HG03571 (cell line): ENCODE results near the gene CERT1.
"Not testable (repeated sequence)": the region's sequence is repeated elsewhere in the genome, so short reads cannot be mapped to it uniquely, and the experiment has no call there.

Source experiments
- ATAC-seq: cut with Tn5 transposase; IDR thresholded peaks from one replicate; pipeline ENCODE4 v1.9.1; 2021; ENCODE audit not compliant: unreplicated experiment

Gene CERT1

GRCh38 chr5:75356719-75357118 is 154.7 kb downstream of the CERT1 start:
- ATAC-seq = no peak

- ATAC-seq = no peak
These were observed 156.2 kb downstream of the CERT1 start for GRCh38 chr5:75355236-75355635.

- no peak for ATAC-seq
These were observed 160.1 kb downstream of the CERT1 start for GRCh38 chr5:75351139-75351926.

- ATAC-seq = no peak
These were observed 161.8 kb downstream of the CERT1 start for GRCh38 chr5:75349663-75350062.

GRCh38 chr5:75348241-75348640 is 163.2 kb downstream of the CERT1 start:
- no peak for ATAC-seq

GRCh38 chr5:75342836-75343235 is 168.6 kb downstream of the CERT1 start:
- ATAC-seq = no peak

GRCh38 chr5:75341934-75342333 is 169.5 kb downstream of the CERT1 start:
- no peak for ATAC-seq

GRCh38 chr5:75340714-75341478 is 170.5 kb downstream of the CERT1 start:
- no peak for ATAC-seq

GRCh38 chr5:75338408-75338807 is 173.0 kb downstream of the CERT1 start:
- ATAC-seq = no peak

- ATAC-seq = peak; percentile 4
These were observed 173.9 kb downstream of the CERT1 start for GRCh38 chr5:75337366-75338021.

- peak; percentile 99 for ATAC-seq
These were observed 174.7 kb downstream of the CERT1 start, which contains the start of gene HMGCR for GRCh38 chr5:75336615-75337336. TSS of gene HMGCR (plus strand) at chr5:75337220. CDS start at chr5:75342606, 5,386 bp downstream.

- no peak for ATAC-seq
These were observed 175.3 kb downstream of the CERT1 start for GRCh38 chr5:75335952-75336614.

- no peak for ATAC-seq
These were observed 175.9 kb downstream of the CERT1 start for GRCh38 chr5:75335486-75335885.

- not testable (repeated sequence) for ATAC-seq
These were observed 177.0 kb downstream of the CERT1 start for GRCh38 chr5:75334413-75334812.

- not testable (repeated sequence) for ATAC-seq
These were observed 177.7 kb downstream of the CERT1 start for GRCh38 chr5:75333759-75334158.

- ATAC-seq = no peak
These were observed 180.0 kb downstream of the CERT1 start for GRCh38 chr5:75331095-75332090.

- ATAC-seq = no peak
These were observed 181.0 kb downstream of the CERT1 start for GRCh38 chr5:75330404-75330803.
